Retinal pigment epithelial cell (primary cell): ENCODE results near the gene PRKCD.
"Not testable (repeated sequence)": the region's sequence is repeated elsewhere in the genome, so short reads cannot be mapped to it uniquely, and the experiment has no call there.

Experiments
- DNase-seq: peaks from one replicate; pipeline ENCODE4 v3.0.0-alpha.2; 2010; ENCODE audit warnings: low read depth
- H3K4me3 ChIP-seq: 2 replicates; pipeline ENCODE4 v1.5.1; 2011; ENCODE audit warnings: mild to moderate bottlenecking, low read length, control low read depth, moderate library complexity
- TF ChIP-seq, protein P1 (sequence below): conservative IDR thresholded peaks from 2 replicates; pipeline ENCODE4 v1.5.1; 2011; ENCODE audit warnings: low read depth, low read length, control low read depth, inconsistent platforms

Gene PRKCD

DNA sequence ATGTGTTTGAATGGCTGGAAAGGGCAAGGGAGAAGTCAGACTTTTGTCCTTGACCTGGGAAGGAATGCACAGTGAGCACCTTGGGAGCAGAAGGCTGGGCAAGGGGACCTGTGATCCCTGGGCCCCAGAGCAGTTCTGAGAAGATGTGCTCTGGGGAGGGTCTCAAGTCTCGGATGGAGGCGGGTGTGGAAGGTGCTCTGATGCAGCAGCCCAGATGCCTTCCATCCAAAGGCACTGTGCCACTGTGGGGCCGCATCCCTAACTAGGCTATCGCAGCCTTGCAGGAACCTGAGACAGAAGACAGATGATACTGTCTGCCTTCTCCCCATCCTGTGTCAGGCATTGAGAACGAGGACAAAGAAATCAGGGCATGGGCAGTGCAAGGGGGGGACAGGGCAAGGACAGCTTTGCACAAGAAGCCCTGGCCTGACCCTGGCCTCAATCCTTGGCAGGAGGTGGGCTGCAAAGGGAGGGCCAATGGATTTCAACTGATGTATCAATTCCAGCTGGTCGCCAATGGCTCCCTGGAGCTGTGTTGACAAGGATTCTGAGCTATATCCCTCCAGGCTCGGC lies 14.6 kb upstream of the PRKCD start:
- no peak overlapping the region for H3K4me3 ChIP-seq
- TF ChIP-seq, protein P1, sequence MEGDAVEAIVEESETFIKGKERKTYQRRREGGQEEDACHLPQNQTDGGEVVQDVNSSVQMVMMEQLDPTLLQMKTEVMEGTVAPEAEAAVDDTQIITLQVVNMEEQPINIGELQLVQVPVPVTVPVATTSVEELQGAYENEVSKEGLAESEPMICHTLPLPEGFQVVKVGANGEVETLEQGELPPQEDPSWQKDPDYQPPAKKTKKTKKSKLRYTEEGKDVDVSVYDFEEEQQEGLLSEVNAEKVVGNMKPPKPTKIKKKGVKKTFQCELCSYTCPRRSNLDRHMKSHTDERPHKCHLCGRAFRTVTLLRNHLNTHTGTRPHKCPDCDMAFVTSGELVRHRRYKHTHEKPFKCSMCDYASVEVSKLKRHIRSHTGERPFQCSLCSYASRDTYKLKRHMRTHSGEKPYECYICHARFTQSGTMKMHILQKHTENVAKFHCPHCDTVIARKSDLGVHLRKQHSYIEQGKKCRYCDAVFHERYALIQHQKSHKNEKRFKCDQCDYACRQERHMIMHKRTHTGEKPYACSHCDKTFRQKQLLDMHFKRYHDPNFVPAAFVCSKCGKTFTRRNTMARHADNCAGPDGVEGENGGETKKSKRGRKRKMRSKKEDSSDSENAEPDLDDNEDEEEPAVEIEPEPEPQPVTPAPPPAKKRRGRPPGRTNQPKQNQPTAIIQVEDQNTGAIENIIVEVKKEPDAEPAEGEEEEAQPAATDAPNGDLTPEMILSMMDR: no peak
- no peak for DNase-seq

- no peak overlapping the region for H3K4me3 ChIP-seq
- DNase-seq: no peak
- TF ChIP-seq, protein P1: no peak
Observed at GRCh38 chr3:53147151-53147902, 13.7 kb upstream of the PRKCD start.

- H3K4me3 ChIP-seq: no peak overlapping the region
- TF ChIP-seq, protein P1: no peak
- DNase-seq: no peak
Observed at GRCh38 chr3:53147903-53148400, 13.1 kb upstream of the PRKCD start.

- no peak for DNase-seq
- TF ChIP-seq, protein P1: no peak
- no peak overlapping the region for H3K4me3 ChIP-seq
Observed at GRCh38 chr3:53149006-53149690, 11.9 kb upstream of the PRKCD start.

DNA sequence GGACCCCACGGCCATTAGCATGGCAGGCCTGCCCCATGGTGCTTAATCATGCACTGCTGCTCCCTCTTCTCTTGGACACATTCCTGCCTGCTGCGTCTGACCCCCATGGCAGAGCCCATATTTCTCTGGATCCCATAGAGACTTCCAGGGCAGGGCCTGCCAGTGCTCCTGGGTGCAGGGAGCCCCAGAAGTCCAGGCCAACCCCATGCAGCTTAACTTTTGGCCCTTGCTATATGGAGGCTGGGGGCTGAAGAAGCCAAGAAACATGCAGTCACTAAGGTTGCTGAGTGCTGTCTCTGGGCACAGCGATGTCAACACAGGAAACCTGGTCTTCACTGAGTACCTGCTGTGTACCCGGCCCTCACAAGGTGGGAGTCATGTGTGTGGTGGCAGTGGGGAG lies 11.3 kb upstream of the PRKCD start:
- no peak for DNase-seq
- no peak overlapping the region for H3K4me3 ChIP-seq
- TF ChIP-seq, protein P1: no peak

GRCh38 chr3:53150247-53151085 lies 10.5 kb upstream of the PRKCD start:
- no peak overlapping the region for H3K4me3 ChIP-seq
- TF ChIP-seq, protein P1: no peak
- no peak for DNase-seq

DNA sequence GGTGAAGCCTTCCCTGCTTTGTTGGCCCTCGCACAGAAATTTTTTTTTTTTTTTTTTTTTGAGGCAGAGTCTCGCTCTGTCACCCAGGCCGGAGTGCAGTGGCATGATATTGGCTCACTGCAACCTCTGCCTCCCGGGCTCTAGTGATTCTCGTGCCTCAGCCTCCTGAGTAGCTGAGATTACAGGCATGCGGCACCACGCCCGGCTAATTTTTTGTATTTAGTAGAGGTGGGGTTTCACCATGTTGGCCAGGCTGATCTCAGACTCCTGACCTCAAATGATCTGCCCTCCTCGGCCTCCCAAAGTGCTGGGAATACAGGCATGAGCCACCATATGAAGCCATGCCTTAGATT lies 9.9 kb upstream of the PRKCD start:
- H3K4me3 ChIP-seq, DNase-seq: not testable (repeated sequence)
